Left ventricle myocardium inferior (tissue), 1 donor: Measurements from ENCODE around the gene RILPL1. TPM values are rescaled to one million over a fixed set of nuclear protein-coding genes. Genes with fewer than 3 reads are reported as not detected.
"Not testable (repeated sequence)": the region's sequence is repeated elsewhere in the genome, so short reads cannot be mapped to it uniquely, and the experiment has no call there.

Experiments
- DNase-seq: peaks from one replicate; pipeline ENCODE4 v3.0.0-alpha.2; 2020
- H3K27ac ChIP-seq: fragments of 200-600 bp; replicated peaks from 2 replicates; pipeline ENCODE4 v1.8.0; 2021
- H3K27me3 ChIP-seq: fragments of 200-600 bp; 2 replicates; pipeline ENCODE4 v1.8.0; 2021; ENCODE audit warnings: low read depth
- H3K36me3 ChIP-seq: fragments of 200-600 bp; 2 replicates; pipeline ENCODE4 v1.8.0; 2021
- H3K4me1 ChIP-seq: fragments of 200-600 bp; 2 replicates; pipeline ENCODE4 v1.8.0; 2021
- H3K4me3 ChIP-seq: fragments of 200-600 bp; 2 replicates; pipeline ENCODE4 v1.8.0; 2021; ENCODE audit warnings: mild to moderate bottlenecking, moderate library complexity
- H3K9me3 ChIP-seq: fragments of 200-600 bp; replicated peaks from 2 replicates; pipeline ENCODE4 v1.8.0; 2021
- intact Hi-C: fragments of 100-400 bp; cut with micrococcal nuclease; formaldehyde crosslinking; loops from one replicate; pipeline ENCODE4 v1.11.0; 2022
- total RNA-seq: library from RNA; stranded (reverse); fragmentation: NEBNext Ultra II Directional; extraction: Animal tissue kit (Norgen Biotek cat#: 25700); gene quantifications from one replicate; pipeline ENCODE4 v1.2.1, GENCODE V29; 2021
- TF ChIP-seq, protein P1 (sequence below): fragments of 200-600 bp; IDR thresholded peaks from 2 replicates; pipeline ENCODE4 v1.8.0; 2021; ENCODE audit warnings: antibody characterized with exemption, mild to moderate bottlenecking, borderline replicate concordance
- donor health status: DM: no; HTN: yes; CAD: no; lungs with severe emphysema.

RILPL1 gene
- total RNA-seq, 1 donor from 2014 or later, result 89.7 TPM

DNA sequence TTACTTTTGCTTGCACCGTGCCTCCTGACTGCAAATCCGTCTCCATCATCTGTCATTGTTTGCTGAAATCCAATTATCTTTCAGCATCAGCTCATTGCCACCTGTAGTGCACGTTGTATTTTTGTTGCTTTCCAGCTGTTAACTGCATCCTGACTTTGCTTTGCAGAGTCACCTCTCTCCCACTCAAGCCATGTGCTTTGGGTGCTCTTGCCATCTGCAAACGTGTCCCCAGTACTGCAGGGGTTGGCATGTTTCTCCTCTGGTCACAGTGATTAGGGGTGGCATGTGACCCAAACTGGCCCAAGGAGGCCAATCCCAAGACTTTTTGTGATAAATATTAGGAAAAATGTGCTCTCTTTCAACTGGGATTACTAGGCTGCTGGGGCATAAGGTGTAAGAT is 40.4 kb upstream of the RILPL1 start:
- TF ChIP-seq, protein P1, sequence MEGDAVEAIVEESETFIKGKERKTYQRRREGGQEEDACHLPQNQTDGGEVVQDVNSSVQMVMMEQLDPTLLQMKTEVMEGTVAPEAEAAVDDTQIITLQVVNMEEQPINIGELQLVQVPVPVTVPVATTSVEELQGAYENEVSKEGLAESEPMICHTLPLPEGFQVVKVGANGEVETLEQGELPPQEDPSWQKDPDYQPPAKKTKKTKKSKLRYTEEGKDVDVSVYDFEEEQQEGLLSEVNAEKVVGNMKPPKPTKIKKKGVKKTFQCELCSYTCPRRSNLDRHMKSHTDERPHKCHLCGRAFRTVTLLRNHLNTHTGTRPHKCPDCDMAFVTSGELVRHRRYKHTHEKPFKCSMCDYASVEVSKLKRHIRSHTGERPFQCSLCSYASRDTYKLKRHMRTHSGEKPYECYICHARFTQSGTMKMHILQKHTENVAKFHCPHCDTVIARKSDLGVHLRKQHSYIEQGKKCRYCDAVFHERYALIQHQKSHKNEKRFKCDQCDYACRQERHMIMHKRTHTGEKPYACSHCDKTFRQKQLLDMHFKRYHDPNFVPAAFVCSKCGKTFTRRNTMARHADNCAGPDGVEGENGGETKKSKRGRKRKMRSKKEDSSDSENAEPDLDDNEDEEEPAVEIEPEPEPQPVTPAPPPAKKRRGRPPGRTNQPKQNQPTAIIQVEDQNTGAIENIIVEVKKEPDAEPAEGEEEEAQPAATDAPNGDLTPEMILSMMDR, result no peak
- H3K27ac ChIP-seq, result no peak overlapping the region
- no peaks in the 10 kb centered on the region for H3K27me3 ChIP-seq
- intact Hi-C loops, result no loop called here
- DNase-seq, result no peak
- H3K36me3 ChIP-seq, result no peaks in the 10 kb centered on the region
- no peaks in the 10 kb centered on the region for H3K9me3 ChIP-seq
- H3K4me3 ChIP-seq, result no peak overlapping the region
- peaks cover 5% of the 10 kb centered on the region for H3K4me1 ChIP-seq

DNA sequence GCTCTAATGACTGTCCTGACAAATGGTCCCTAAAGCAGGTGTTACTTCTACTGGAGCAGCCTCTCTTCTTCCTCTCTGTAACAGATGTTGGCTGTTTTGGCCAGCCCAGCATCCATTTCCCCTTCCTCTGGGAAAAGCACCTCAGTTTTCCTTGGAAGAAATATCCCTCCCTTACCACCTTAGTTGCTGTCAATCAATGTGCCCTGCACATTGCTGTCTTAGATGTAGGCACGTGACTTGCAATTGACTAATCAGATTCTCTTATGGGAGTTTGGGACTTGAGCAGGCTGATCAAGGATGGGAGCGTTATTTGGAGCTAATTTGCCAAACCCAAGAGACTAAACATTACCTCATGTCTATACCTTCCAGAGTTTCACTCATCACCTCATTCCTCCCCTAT is 38.9 kb upstream of the RILPL1 start:
- DNase-seq, result no peak
- Histone ChIP-seq H3K4me1 (peaks cover 5% of the 10 kb centered on the region), H3K27ac (no peak overlapping the region), H3K4me3 (no peak overlapping the region), H3K27me3 (no peaks in the 10 kb centered on the region), H3K36me3 (no peaks in the 10 kb centered on the region), H3K9me3 (no peaks in the 10 kb centered on the region)
- intact Hi-C loops, result no loop called here
- TF ChIP-seq, protein P1, result no peak

DNA sequence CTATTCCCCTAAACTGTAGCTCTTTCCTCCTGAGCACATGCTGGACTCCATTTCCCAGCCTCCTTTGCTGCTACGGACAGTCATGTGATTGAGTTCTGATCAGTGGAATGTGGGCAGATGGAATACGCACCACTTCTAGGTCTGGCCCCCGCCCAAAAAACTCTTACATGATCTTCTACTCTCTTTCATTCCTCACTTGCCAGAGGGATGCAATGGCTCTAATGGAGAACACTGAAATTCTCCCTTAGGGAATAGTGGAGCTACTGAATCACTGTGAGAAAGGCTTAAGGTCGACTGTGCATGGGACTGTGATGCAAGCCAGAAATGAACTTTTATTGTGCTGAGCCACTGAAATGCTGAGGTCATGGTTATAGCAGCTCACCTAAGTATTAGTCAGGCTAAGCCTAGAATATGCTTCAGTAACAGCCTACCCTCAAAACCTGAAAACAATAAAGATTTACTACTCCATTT is 37.9 kb upstream of the RILPL1 start:
- Histone ChIP-seq H3K4me1 (peaks cover 5% of the 10 kb centered on the region), H3K27ac (peak overlapping the region; percentile 24), H3K9me3 (no peaks in the 10 kb centered on the region), H3K4me3 (no peak overlapping the region), H3K27me3 (no peaks in the 10 kb centered on the region), H3K36me3 (no peaks in the 10 kb centered on the region)
- peak; percentile 40 for DNase-seq
- intact Hi-C loops, result no loop called here
- TF ChIP-seq, protein P1, result no peak

DNA sequence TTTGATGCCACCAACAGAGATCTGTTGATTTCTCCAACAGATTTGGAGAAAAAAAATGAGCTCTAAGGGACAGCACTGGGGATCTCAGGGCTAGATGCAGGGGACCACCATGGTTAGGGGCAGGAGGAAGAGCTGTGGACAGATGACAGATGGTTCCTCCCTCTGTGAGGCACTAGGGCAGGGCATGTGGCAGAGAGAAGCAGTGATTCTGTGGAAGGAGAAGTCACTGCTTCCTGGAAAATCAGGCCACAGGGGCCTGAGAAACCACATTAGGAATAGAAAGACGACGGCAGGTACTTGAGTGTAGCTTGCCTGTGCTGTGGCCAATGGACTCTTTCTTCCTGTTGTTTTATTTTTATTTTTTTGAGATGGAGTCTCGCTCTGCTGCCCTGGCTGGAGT is 25.9 kb upstream of the RILPL1 start:
- TF ChIP-seq, protein P1, result no peak
- Histone ChIP-seq H3K9me3 (no peaks in the 10 kb centered on the region), H3K4me3 (no peak overlapping the region), H3K36me3 (no peaks in the 10 kb centered on the region), H3K27me3 (no peaks in the 10 kb centered on the region), H3K4me1 (no peaks in the 10 kb centered on the region), H3K27ac (no peak overlapping the region)
- intact Hi-C loops, result no loop called here
- no peak for DNase-seq

DNA sequence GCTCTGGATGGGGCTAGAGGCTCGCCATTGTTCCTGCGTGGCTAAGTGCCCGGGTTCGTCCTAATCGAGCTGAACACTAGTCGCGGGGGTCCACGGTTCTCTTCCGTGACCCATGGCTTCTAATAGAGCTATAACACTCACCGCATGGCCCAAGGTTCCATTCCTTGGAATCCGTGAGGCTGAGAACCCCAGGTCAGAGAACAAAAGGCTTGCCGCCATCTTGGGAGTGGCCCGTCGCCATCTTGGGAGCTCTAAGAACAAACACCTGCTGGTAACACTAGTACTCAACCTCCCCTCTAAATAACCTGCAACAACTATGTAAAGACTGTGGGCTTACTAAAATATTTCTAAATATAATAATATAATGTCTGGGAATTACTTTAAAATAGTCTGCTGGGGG is 25.0 kb upstream of the RILPL1 start:
- H3K36me3 ChIP-seq, H3K9me3 ChIP-seq, H3K4me1 ChIP-seq, intact Hi-C loops, H3K27ac ChIP-seq, DNase-seq, H3K27me3 ChIP-seq, H3K4me3 ChIP-seq: not testable (repeated sequence)

DNA sequence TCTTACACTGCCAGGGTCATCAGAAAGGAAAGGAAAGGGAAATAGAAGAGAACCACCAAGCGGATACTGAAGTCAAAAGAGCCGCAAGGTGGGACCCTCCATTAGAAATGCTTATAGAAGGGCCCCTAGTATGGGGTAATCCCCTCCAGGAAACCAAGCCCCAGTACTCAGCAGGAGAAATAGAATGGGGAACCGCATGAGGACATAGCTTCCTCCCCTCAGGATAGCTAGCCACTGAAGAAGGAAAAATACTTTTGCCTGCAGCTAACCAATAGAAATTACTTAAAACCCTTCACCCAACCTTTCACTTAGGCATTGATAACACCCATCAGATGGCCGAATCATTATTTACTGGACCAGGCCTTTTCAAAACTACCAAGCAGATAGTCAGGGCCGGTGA is 21.3 kb upstream of the RILPL1 start:
- intact Hi-C loops, H3K4me3 ChIP-seq, H3K4me1 ChIP-seq, H3K27me3 ChIP-seq, H3K9me3 ChIP-seq, H3K36me3 ChIP-seq, H3K27ac ChIP-seq, DNase-seq: not testable (repeated sequence)

DNA sequence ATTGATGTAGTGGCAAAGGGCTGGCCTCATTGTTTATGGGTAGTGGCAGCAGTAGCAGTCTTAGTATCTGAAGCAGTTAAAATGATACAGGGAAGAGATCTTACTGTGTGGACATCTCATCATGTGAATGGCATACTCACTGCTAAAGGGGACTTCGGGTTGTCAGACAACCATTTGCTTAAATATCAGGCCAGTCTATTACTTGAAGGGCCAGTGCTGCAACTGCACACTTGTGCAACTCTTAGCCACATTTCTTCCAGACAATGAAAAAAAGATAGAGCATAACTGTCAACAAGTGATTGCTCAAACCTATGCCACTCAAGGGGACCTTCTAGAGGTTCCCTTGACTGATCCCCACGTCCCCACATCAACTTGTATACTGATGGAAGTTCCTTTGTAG is 20.6 kb upstream of the RILPL1 start:
- intact Hi-C loops, DNase-seq, H3K27ac ChIP-seq, H3K4me3 ChIP-seq, H3K4me1 ChIP-seq, H3K36me3 ChIP-seq, H3K9me3 ChIP-seq, H3K27me3 ChIP-seq: not testable (repeated sequence)
